Lung (tissue), 12 donors: Measurements from ENCODE around the gene ST8SIA2. TPM values are rescaled to one million over a fixed set of nuclear protein-coding genes. Genes with fewer than 3 reads are reported as not detected.

ENCODE experiments used
- ATAC-seq: fragments of 200-7000 bp; cut with Tn5 transposase; one replicate; pipeline ENCODE4 v1.9.1; 2020; ENCODE audit warnings: moderate number of reproducible peaks; ENCODE audit not compliant: insufficient read depth, low FRiP score
- DNase-seq, 3 donors: peaks; one replicate each; pipeline ENCODE4 v3.0.0-alpha.2; 2013 to 2017
- H3K27ac ChIP-seq, 2 donors: one replicate each; pipeline ENCODE4 v1.5.1; 2013; ENCODE audit warnings: mild to moderate bottlenecking in 2 of 2, moderate library complexity in 2 of 2, control low read depth in 1 of 2, inconsistent platforms in 1 of 2, low read depth in 1 of 2, low read length in 1 of 2
- H3K27me3 ChIP-seq, 3 donors: one replicate each; pipeline ENCODE4 v1.5.1; 2013; ENCODE audit warnings: low read length in 2 of 3; ENCODE audit not compliant: control insufficient read depth in 3 of 3, insufficient read depth in 3 of 3
- H3K36me3 ChIP-seq, 4 donors: one replicate each; pipeline ENCODE4 v1.5.1; 2013; ENCODE audit warnings: low read length in 4 of 4, mild to moderate bottlenecking in 1 of 4, moderate library complexity in 1 of 4; ENCODE audit not compliant: control insufficient read depth in 4 of 4, insufficient read depth in 4 of 4
- H3K4me1 ChIP-seq, 5 donors: one replicate each; pipeline ENCODE4 v1.5.1; 2013; ENCODE audit warnings: low read length in 5 of 5, mild to moderate bottlenecking in 2 of 5, moderate library complexity in 1 of 5; ENCODE audit not compliant: control insufficient read depth in 5 of 5, insufficient read depth in 5 of 5
- H3K4me3 ChIP-seq: one replicate; pipeline ENCODE4 v1.5.1; 2013; ENCODE audit warnings: mild to moderate bottlenecking, control low read depth, moderate library complexity
- H3K9ac ChIP-seq, 2 donors: one replicate each; pipeline ENCODE4 v1.5.1; 2013; ENCODE audit warnings: low read length in 2 of 2, control low read depth in 1 of 2; ENCODE audit not compliant: insufficient read depth in 1 of 2
- H3K9me3 ChIP-seq, 4 donors: one replicate each; pipeline ENCODE4 v1.5.1; 2013; ENCODE audit warnings: low read length in 3 of 4, mild to moderate bottlenecking in 1 of 4, moderate library complexity in 1 of 4; ENCODE audit not compliant: control insufficient read depth in 4 of 4, insufficient read depth in 3 of 4
- WGBS, 2 donors: extraction: QIAGEN DNeasy Blood & Tissue Kit; methylation state at CpG; one replicate each; pipeline ENCODE4 v1.1.7; 2013; 5-methylcytosine and 5-hydroxymethylcytosine counted together
- polyA plus RNA-seq, 2 donors: library from polyadenylated mRNA; stranded (reverse); fragments of 200-250 nt; gene quantifications; one replicate each; pipeline ENCODE4 v1.2.1, GENCODE V29; 2013
- total RNA-seq, 2 donors: library from RNA; depleted of rRNA in 1 of 2; stranded (reverse); fragments of >200 nt in 1 of 2; gene quantifications; one replicate each; pipeline ENCODE4 v1.2.1, GENCODE V29; 2014 to 2021
- TF ChIP-seq, protein P1 (sequence below): IDR thresholded peaks from 2 replicates; pipeline ENCODE4 v1.5.1; 2012; ENCODE audit warnings: mild to moderate bottlenecking; ENCODE audit errors: control extremely low read depth, extremely low read depth
- donor health status: control.
- donor health status: control.
- donor health status: Bipolar disorder and iron deficiency.
- donor health status: healthy.
- donor health status: DM: yes; HTN: yes; CAD: no.

Gene ST8SIA2
- total and polyA plus RNA-seq, 4 donors, result 1.4 TPM; not detected in 3

DNA sequence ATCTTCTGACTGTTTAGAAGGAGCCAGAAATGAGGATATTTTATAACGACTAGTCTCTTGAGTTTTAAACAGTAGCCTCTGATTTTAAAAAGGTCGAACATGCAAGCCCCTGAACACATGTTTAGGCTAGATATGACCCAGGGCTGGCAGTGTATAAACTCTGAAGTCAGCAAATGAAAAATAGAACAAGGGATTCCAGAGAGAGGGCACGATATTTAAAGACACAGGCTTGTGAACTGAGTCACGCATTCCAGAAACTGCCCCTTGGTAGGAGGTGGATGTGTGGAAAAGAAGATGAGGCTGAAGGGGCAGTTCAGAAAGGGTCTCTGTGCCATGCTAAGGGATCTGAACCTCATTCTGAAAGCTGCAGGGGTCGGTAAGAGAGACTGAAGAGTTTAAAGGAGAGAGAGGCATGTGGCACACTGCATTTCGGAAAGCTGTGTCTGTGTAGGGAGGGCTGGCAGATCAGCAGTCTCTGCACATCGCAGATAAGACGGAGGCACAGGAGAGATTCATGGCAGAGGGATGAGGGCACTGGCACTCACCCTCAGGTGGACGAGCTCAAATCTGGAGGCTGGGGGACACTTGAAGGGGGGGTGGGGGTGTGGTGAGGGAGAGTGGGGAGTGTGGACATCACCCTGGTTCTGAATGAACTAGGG is 22.1 kb downstream of the ST8SIA2 start:
- Histone ChIP-seq H3K36me3 (no peaks in the 10 kb centered on the region), H3K4me1 (peaks cover 0 to 4% (median 0%) of the 10 kb centered on the region in 5 donors), H3K9me3 (peaks cover 0 to 2% (median 0%) of the 10 kb centered on the region in 4 donors), H3K9ac (no peak overlapping the region), H3K27me3 (no peaks in the 10 kb centered on the region), H3K27ac (no peak overlapping the region), H3K4me3 (no peak overlapping the region)
- TF ChIP-seq, protein P1, sequence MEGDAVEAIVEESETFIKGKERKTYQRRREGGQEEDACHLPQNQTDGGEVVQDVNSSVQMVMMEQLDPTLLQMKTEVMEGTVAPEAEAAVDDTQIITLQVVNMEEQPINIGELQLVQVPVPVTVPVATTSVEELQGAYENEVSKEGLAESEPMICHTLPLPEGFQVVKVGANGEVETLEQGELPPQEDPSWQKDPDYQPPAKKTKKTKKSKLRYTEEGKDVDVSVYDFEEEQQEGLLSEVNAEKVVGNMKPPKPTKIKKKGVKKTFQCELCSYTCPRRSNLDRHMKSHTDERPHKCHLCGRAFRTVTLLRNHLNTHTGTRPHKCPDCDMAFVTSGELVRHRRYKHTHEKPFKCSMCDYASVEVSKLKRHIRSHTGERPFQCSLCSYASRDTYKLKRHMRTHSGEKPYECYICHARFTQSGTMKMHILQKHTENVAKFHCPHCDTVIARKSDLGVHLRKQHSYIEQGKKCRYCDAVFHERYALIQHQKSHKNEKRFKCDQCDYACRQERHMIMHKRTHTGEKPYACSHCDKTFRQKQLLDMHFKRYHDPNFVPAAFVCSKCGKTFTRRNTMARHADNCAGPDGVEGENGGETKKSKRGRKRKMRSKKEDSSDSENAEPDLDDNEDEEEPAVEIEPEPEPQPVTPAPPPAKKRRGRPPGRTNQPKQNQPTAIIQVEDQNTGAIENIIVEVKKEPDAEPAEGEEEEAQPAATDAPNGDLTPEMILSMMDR, result no peak
- ATAC-seq, result no peak
- 79 to 91% methylated on average over 9 of the region's 9 CpGs for WGBS, 2 donors
- no peak for DNase-seq

- DNase-seq, result no peak
- TF ChIP-seq, protein P1, result no peak
- ATAC-seq, result no peak
Measured at GRCh38 chr15:92416557-92416956, 22.9 kb downstream of the ST8SIA2 start.

DNA sequence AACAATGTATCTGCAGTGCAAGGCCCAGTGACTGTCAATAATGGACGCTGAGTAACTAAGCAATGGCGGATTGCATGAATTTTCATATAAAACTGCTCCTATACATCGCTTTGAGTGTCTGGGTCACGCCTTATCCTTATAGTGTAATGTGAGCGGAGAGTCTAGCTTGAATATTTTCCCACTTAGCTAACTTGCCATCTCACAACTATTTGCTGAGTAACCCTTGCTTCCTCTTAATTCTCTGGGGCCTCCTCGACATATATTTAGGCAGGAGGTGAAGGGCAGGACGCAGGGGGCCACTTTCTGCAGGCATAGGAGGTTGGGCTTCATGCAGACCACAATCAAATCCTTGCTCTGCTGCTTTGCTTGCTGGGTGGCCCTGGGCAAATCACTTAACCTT is 24.0 kb downstream of the ST8SIA2 start:
- Histone ChIP-seq H3K4me1 (peaks cover 0 to 4% (median 0%) of the 10 kb centered on the region in 5 donors), H3K36me3 (no peaks in the 10 kb centered on the region), H3K4me3 (no peak overlapping the region), H3K27me3 (no peaks in the 10 kb centered on the region), H3K9ac (no peak overlapping the region), H3K27ac (no peak overlapping the region), H3K9me3 (peaks cover 0 to 2% (median 0%) of the 10 kb centered on the region in 4 donors)
- ATAC-seq (no peak), DNase-seq (no peak)
- WGBS, 2 donors, result 82 to 88% methylated on average over 7 of the region's 7 CpGs
- TF ChIP-seq, protein P1, result no peak

More at GRCh38 chr15:92416557-92416956, 22.9 kb downstream of the ST8SIA2 start:
- Histone ChIP-seq H3K4me3 (no peak overlapping the region), H3K36me3 (no peaks in the 10 kb centered on the region), H3K9me3 (peaks cover 0 to 2% (median 0%) of the 10 kb centered on the region in 4 donors), H3K27ac (no peak overlapping the region), H3K4me1 (peaks cover 0 to 4% (median 0%) of the 10 kb centered on the region in 5 donors), H3K27me3 (no peaks in the 10 kb centered on the region), H3K9ac (no peak overlapping the region)
- 85 to 91% methylated on average over 12 of the region's 12 CpGs for WGBS, 2 donors
